Measurements from ENCODE around the gene ERCC2.
"Not testable (repeated sequence)": the region's sequence is repeated elsewhere in the genome, so short reads cannot be mapped to it uniquely, and the experiment has no call there.

Gene ERCC2

GRCh38 chr19:45370410-45371204, at the start of gene ERCC2:
ERCC2 (minus strand) TSS chr19:45370573; CDS start chr19:45370540, 33 bp downstream.
- DNase-seq, result peak; percentile 99

DNA sequence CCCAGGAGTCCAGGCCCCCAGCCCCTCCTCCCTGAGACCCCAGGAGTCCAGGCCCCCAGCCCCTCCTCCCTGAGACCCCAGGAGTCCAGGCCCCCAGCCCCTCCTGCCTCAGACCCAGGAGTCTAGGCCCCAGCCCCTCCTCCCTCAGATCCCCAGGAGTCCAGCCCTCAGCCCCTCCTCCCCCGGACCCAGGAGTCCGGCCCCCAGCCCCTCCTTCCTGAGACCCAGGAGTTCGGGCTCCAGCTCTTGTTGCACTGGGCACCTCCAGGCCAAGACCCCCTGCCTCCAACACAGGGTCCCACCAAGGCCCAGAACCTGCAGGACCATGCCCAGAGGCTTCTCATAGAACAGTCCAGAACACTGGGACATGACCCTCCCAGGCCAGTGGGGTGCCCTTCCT, 49.5 kb upstream of the ERCC2 start:
- no peak for DNase-seq

GRCh38 chr19:45419396-45419795, 49.0 kb upstream of the ERCC2 start:
- DNase-seq, result no peak

DNA sequence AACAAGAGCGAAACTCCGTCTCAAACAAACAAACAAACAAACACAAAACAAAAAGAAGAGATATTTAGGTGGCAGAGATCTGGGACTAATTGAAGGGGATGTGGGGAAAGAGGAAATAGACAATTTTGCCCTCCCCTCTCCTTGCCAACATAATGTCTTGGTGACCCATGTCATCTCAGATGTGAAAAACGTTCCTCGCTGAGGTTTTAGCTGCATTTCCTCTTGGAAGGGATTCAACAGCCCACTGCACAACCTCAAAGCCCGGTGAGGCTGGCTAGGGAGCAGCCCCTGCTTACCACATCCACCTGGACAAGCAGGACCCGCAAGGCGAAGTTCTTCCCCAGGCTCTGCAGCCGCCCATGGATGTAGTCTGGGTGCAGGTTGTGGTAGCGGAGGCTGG, 48.4 kb upstream of the ERCC2 start:
- DNase-seq, result no peak

GRCh38 chr19:45417151-45417550, 46.8 kb upstream of the ERCC2 start:
- no peak for DNase-seq

DNA sequence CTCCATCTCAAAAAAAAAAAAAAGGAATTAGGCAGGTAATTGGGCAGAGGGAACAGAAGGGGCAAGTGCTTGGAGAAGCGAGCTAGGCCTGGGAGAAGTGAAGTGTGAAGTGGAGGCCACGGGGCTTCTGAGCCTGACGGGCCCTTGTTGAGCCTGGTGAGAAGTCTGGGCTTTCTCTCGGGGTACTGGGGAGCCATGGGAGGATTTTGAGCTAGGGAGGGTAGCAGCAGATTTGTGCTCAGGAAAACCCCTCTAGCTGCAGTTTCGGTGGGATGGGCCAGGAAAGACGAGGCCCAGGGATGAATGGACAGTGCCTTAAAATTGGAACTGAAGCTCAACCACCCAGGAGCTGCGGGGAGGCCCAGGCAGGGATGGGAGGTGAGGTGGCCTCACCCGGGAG, 44.1 kb upstream of the ERCC2 start:
- no peak for DNase-seq

DNA sequence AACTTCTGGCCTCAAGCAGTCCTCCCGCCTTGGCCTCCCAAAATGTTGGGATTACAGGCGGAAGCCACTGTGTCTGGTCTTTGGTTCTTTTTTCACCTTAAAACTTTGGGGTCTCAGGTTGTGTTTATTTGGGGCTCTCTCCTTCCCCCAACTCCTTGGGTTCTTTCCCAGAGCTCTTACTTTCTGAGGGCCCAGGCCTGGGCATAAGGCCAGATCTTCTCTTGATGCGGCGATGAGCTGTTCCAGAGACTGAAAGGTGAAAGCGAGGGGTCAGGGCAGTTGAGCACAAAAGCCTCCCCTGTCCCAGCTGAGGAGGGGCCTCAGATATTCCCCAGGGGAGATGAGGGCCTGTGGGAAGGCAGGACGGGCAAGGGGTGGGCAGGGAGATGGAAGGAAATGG, 43.1 kb upstream of the ERCC2 start:
- no peak for DNase-seq

DNA sequence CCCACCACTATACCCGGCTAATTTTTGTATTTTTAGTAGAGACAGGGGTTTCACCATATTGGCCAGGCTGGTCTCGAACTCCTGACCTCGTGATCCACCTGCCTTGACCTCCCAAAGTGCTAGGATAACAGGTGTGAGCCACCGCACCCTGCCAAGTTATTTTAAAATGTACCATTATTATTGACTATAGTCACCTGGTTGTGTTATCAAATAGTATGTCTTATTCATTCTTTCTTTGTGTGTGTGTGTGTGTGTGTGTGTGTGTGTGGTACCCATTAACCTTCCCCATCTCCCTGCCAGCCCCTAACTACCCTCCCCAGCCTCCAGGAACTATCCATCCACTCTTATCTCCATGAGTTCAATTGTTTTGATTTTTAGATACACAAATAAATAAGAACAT, 40.0 kb upstream of the ERCC2 start:
- DNase-seq, result not testable (repeated sequence)

DNA sequence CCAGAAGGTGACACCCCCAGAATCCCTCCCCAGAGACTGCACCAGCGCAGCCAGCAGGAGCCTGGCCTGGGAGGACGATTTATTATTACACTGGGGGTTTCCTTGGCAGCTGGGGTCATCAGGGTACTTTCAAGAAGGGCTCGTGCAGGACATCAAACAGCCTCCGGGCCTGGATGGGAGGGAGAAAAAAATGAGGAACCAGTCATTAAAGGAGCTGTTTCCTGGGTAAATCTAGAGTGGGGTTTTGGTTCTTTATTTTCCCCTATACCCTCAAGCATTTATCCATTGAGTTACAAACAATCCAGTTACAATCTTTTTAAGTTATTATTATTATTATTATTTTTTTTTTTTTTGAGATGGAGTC, 39.2 kb upstream of the ERCC2 start:
- no peak for DNase-seq

DNA sequence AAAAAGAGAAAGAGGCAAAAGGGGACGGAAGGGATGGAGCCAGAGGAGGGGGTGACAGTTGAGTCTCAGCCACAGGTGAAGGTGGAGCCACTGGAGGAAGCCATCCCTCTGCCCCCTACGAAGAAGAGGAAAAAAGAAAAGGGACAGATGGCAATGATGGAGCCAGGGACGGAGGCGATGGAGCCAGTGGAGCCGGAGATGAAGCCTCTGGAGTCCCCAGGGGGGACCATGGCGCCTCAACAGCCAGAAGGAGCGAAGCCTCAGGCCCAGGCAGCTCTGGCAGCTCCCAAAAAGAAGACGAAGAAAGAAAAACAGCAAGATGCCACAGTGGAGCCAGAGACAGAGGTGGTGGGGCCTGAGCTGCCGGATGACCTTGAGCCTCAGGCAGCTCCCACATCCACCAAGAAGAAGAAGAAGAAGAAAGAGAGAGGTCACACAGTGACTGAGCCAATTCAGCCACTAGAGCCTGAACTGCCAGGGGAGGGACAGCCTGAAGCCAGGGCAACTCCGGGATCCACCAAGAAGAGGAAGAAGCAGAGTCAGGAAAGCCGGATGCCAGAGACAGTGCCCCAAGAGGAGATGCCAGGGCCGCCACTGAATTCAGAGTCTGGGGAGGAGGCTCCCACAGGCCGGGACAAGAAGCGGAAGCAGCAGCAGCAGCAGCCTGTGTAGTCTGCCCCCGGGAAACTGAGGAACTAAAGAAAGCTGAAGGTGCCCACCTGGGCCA, 38.6 kb upstream of the ERCC2 start:
- DNase-seq, result no peak

- DNase-seq, result no peak
Observed at GRCh38 chr19:45408121-45408520, 37.7 kb upstream of the ERCC2 start.

DNA sequence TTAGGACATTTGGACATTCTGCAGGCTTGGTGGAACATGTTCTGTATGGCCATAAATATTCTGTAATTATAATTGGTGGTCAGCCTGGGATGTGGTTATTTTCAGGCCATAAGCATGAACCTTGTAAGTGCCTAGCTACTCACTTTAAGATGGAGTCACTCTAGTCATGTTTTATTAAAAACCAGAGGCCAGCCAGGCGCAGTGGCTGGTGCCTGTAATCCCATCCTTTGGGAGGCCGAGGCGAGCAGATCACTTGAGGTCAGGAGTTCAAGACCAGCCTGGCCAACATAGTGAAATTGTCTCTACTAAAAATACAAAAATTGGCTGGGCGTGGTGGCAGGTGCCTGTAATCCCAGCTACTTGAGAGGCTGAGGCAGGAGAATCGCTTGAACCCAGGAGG, 37.2 kb upstream of the ERCC2 start:
- not testable (repeated sequence) for DNase-seq

GRCh38 chr19:45407091-45407375, 36.7 kb upstream of the ERCC2 start:
- no peak for DNase-seq

DNA sequence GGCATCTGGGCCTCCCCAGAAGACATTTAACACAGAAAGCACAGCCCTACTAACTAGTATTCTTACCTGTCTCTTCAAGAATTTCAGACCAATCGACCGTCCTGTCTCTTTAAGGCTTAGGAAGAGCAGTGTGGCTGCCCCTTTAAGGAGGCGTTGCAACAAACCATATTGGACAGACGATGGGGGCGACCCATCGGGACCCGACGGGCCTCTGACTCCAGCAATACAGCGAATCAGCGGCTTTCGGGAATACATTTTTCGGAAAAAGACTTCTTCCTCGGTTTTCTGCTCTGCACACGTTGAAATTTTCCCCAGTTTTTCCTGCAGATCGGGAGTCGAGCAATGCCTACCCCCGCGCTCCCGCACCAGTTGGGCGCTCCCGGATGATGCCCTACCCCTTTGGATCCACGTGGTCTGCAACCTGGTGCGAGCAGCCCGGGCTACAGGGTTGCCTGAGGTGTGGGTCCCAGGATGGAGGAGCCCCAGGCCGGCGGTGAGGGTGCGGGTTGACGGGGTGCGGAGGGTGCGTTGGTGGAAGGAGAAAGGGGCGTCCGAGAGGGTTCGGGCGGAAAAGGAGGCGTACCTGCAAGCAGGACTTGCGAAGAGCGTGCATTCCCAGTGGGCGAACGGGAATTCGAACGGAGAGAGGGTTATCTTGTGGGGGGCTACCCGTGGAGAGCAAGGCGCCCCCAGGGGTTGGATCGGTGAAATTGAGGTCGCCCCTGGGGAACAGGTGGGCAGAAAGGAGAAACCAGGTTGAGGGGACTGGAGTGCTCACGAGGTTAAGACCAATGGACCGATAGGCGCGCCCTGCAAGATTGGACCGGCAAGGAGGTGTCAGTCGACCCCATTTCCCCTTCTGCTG, 36.1 kb upstream of the ERCC2 start, which contains the start of gene POLR1G:
TSS of gene POLR1G (plus strand) at position 419 of the 865 bp plus-strand sequence. CDS start at position 472, 53 bp downstream.
- DNase-seq, result peak; percentile 86

DNA sequence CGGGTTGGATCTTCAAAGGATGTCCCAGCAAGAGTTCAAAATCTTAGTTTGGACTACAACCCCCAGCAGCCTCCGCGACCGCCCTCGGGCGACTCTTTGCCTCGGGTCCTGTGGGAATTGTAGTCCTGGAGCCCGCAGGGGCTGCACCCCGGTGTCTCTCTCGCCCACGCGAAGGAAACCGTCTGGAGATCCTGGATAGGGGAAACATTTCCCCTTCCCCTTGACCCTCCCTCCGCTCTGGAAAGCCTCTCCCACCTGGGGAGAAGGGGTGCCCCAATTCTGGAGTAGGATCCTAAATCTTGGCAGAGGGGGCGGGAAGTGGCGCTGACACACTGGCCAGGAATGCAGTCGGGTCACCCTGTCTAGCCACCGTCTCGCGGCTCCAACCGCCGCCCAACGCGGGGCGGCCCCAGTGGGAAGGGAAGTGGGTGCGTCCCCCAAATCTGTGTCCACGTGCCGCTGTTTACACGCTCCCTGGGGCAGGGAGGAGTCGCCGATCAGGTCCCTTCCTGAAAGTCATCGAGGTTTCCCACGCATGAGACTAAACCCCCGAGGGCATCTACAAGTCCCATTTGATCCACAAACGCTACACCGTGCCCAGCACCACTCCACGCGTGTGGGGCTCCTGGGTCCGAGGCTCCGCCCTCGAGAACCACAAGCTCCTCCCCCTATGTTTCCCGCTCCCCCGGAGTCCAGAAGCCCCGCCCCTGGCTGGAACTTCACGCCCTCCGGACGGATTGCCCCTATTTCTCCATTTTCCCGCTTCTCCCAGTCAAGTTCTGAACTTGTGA, 35.3 kb upstream of the ERCC2 start:
- peak; percentile 97 for DNase-seq

- DNase-seq, result peak; percentile 98
Observed at GRCh38 chr19:45404557-45405434, 34.4 kb upstream of the ERCC2 start, which contains the start of gene PPP1R13L. PPP1R13L (minus strand) TSS chr19:45405069; CDS start chr19:45398318, 6,751 bp downstream.

DNA sequence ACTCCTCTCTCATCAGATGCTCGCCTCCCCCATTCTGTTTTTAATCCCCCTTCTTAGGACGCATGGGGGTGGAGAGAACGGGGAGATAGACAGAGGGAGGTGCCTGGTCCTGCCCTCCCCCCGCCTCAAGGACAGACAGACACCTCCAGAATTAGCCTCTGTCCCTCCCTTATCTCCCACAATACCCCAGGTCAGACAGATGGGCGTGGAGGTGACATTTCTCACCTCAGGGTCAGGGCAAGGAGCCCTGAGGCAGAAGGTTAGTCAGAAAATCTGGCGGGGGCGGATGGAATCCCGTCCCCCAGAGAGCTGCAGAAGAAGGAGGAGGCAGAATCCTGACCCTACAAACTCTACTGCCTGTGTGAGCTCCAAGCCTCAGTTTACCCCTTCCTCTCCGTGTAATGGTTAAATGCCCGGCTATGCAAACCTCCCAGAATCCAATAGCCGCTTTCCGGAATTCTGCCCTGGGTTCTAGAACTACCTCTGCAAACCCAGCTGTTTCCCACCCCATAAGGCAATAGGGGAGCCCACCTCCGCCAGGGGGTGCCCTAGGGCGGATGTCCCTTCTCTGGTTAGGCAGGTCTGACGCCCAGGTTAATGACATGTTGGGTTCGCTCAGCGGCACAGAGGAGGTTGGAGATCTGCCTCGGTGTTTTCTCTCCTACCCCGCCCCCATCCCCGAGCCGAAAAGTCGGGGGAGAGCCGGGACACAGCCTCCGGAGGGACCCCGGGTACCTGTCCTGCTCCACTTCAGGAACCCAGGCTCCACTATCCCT, 33.6 kb upstream of the ERCC2 start:
- DNase-seq, result peak; percentile 92

- DNase-seq, result no peak
Observed at GRCh38 chr19:45403272-45403671, 32.9 kb upstream of the ERCC2 start.

- DNase-seq, result peak; percentile 93
Observed at GRCh38 chr19:45402298-45403061, 32.1 kb upstream of the ERCC2 start.

DNA sequence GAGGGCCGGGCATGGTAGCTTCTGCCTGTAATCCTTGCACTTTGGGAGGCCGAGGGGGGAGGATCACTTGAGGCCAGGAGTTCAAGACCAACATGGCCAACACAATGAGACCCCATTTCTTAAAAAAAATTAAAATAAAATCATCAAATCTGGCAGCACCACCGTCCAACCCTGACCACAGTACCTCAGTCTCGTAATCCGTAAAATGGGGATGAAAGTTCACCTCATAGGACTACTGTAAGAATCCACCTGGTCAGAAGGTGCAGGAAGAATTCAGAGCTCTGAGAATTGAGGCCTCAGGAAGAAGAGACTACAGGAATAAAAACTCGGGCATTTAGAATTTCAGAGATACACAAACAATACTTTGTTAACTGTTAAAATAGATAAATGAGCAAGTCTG, 31.4 kb upstream of the ERCC2 start:
- no peak for DNase-seq

Data from islet precursor cell (in vitro differentiated cells).